Dermis microvascular lymphatic vessel endothelial cell (primary cell): ENCODE measurements around the gene DUSP22. TPM values are rescaled to one million over a fixed set of nuclear protein-coding genes. Genes with fewer than 3 reads are reported as not detected.
"Not testable (repeated sequence)": the region's sequence is repeated elsewhere in the genome, so short reads cannot be mapped to it uniquely, and the experiment has no call there.

Source experiments
- DNase-seq, 2 donors: peaks; one replicate each; pipeline versions ENCODE4 v3.0.0 to v3.0.0-alpha.2; 2010; ENCODE audit warnings: low read depth in 2 of 2
- total RNA-seq: library from RNA; depleted of rRNA; stranded (reverse); fragments of >200 nt; gene quantifications from 2 replicates; pipeline ENCODE4 v1.2.1, GENCODE V29; 2014

Gene DUSP22, protein sequence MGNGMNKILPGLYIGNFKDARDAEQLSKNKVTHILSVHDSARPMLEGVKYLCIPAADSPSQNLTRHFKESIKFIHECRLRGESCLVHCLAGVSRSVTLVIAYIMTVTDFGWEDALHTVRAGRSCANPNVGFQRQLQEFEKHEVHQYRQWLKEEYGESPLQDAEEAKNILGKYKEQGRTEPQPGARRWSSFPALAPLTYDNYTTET
- 27.3 and 32.9 TPM in 2 replicates for total RNA-seq

GRCh38 chr6:291697-292505 is at the start of gene DUSP22:
DUSP22 (plus strand) TSS chr6:292487; CDS start chr6:292540, 53 bp downstream.
- DNase-seq = peak; percentile 50 to 82

DNA sequence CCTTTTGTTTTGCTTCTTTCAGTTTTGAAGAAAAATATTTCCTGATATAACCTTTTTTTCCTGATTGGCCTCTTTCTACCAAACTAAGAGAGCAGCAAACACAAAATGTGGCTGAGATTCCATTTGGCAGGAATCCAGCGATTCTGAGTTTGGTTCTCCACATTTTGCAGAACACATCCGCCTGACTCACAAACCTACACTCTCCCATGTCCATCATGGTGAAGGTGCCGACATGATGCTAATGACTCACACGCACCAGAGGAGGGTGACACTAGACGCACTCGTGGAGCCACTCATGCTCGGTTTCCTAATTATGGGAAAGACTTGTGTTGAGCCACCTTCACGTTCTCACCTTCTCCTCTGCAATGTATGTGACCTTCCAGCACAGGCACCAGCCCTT is 45.9 kb upstream of the DUSP22 start:
- DNase-seq = no peak

DNA sequence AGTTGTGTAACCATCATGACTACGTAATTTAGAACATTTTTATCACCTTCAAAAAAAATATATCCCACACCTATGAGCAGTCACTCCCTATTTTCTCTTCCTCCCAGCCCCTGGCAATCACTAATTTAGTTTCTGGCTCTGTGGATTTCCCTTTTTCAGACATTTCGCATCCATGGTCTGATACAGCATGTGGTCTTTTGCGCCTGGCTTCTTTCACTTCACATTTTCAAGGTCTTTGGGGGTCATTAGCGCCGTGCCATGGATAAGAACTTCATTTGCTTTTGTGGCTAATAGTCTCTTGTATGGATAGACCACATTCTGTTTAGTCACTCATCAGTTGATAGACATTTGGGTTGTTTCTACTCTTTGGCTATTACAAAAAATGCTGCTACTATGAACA is 44.9 kb upstream of the DUSP22 start:
- no peak for DNase-seq

- not testable (repeated sequence) for DNase-seq
These were observed 44.2 kb upstream of the DUSP22 start for GRCh38 chr6:248046-248445.

- DNase-seq = no peak
These were observed 41.6 kb upstream of the DUSP22 start for GRCh38 chr6:250676-251075.

DNA sequence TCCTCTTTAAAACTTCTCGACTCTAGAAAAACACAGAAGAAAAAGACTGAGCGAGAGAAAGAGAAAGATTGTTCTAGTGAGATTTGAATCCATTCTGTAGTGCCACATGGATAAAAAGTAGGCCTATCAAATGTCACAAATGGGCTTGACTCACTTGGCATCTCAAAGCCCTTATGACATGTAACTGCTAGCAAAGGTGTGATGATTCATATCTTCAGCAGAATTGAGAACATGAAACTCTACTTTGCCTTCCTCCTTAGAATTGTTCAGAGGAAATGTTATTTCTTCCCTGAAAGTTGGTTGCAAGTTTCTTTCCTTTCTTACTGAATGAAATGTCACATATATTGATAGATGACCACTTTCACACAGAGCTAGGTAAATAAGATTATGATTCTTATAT is 40.4 kb upstream of the DUSP22 start:
- no peak for DNase-seq

DNA sequence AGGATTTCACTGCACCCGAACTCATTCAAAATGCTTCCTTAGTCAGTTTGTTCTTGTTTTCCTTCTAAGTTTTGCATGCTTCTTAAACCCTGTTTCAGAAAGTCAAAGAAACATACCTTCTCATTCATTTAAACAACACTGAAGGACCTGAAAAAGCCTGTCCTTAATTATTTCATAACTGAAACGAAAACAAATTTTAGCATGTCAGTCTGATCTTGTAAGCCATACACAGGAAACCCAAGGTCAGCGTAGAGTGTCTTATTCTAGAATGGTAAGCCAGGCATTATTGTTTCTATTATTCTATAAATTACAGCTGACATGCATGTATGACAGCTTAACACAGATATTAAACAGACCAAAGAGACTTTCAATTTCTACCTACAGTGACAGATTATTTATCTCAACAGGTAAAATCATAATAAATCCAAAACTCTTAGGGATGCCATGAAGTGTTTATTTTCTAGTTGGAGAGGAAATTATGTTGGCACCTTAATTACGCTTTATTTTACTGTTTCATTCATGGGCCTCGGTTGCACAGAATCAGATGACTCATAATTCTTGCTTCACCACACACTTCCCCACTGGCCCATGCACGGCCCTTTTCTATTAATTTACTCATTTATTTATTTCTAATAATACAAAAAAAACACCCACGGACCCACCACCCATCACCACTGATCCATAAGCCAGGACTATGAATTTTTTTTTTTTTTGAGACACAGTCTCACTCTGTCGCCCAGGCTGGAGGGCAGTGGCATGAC is 39.3 kb upstream of the DUSP22 start:
- no peak for DNase-seq

GRCh38 chr6:254016-254415 is 38.3 kb upstream of the DUSP22 start:
- DNase-seq = no peak

GRCh38 chr6:255041-255750 is 37.1 kb upstream of the DUSP22 start:
- DNase-seq = no peak

- DNase-seq = no peak
These were observed 36.6 kb upstream of the DUSP22 start for GRCh38 chr6:255751-256083.

DNA sequence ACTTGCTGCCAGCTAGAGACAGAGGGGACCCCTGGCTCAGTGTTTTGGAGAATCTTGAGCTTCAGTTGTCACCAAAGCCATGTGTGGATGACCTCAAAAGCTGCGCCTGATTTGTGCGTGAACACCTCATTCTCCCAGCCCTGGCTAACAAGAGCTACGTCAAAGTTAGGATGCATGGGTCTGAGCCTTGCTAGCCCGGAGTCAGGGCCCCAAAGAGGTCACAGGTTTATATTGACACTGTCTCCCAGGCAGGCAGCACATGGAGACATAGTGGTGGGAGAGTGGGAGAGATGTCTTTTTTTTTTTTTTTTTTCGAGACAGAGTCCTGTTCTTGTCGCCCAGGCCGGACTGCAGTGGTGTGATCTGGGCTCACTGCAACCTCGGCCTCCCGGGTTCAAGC is 36.1 kb upstream of the DUSP22 start:
- no peak for DNase-seq

- DNase-seq = no peak
These were observed 35.1 kb upstream of the DUSP22 start for GRCh38 chr6:257031-257725.

DNA sequence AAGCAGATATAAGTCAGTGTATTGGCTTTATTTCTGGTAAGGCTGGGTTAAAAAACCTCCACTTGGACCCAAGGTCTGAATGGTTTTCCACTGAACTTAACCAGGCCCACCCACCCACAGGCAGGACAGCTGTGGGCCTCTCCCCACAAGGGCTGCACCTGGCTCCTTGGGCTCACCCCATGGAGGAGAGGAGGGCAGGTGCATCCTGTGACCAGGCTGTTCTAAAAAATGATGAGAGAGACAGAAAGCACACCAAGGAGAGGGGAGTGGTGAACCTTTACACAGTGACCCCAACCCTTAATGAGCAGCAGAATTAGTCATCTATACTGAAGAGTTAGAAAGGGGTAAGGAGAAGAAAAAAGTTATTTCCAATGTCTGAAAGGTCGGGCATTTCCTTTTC is 34.5 kb upstream of the DUSP22 start:
- DNase-seq = no peak

DNA sequence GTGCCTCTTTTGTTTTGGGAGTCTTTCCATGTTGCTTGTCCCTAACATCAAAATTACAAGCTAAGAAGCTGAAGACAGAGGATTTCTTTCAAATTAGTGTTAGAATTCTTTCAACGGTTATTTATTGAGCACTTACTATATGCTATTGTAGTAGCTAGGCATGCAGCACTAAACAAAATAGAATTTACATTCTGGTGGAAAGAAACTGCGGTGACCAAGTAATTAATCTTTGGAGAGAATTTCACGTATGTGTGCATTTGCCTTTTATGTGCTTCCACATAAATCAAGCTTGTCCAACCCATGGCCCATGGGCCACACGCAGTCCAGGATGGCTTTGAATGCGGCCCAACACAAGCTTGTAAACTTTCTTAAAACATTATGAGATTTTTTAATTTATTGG is 33.0 kb upstream of the DUSP22 start:
- no peak for DNase-seq

DNA sequence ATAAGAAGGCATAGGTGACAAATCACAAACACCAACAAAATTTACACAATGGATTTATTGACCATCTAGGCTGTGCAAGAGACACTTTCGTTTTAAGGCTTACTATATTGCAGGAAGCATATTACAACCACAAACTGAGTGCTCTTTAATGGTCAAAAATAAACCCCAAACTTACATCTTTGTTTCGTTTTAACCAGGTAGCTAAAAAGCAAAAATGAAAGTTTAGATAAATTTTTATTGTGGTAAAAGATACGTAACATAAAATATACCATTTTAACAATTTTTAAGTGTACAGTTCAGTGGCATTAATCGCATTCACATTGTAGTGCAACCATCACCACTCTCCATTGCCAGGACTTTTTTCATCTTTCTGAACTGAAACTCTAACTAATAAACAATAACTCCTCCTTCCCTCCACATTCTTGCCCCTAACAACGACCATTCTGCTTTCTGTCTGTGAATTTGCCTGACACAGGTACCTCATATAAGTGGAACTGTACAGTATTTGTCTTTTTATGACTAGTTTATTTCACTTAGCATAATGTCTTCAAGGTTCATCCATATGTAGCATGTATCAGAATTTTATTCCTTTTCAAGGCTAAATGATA is 32.3 kb upstream of the DUSP22 start:
- DNase-seq = no peak

DNA sequence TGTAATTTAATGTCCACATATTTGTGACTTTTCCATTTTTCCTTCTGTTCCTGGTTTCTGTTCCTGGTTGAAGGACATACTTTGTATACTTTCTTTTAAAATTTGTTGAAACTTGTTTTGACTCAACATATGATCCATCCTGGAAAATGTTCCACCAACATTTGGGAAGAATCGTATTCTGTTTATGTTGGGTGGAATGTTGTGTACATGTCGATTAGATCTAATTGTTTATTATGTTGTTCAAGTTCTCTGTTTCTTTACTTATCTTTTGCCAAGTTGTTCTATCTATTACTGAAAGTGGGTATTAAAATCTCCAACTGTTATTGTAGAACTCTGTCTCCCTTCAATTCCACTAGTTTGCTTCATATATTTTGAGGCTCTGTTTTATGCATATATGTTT is 27.7 kb upstream of the DUSP22 start:
- no peak for DNase-seq

GRCh38 chr6:268394-268935 is 23.8 kb upstream of the DUSP22 start:
- DNase-seq = no peak

- no peak for DNase-seq
These were observed 18.7 kb upstream of the DUSP22 start for GRCh38 chr6:273551-274058.

DNA sequence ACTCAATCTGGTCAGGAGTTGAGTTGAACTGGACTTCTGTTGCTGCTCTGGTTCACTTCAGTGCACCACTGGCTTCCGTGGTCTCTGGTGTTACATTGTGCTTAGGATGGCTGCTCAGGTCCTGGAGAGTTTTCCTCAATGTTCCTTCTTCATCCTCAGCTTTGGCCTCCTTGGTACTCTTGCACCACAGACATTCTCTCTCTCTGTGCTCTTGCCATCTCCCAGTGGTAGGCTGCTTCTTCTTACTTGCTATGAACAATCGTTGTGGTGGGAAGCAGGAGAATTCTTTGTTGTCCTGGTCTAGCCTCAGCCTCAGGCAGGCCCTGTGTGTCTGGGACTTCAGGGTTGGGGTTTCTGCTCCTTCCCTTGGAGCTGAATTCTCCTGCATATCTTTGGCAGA is 14.5 kb upstream of the DUSP22 start:
- no peak for DNase-seq

- no peak for DNase-seq
These were observed 13.8 kb upstream of the DUSP22 start for GRCh38 chr6:278494-278893.
